Liver (tissue), 9 donors: ENCODE measurements around the gene GPX3. TPM values are rescaled to one million over a fixed set of nuclear protein-coding genes. Genes with fewer than 3 reads are reported as not detected.

Source experiments
- DNase-seq: peaks from one replicate; pipeline ENCODE4 v3.0.0-alpha.2; 2017; ENCODE audit warnings: low spot score
- H3K27ac ChIP-seq, 2 donors: one replicate each; pipeline ENCODE4 v1.7.0; 2013; ENCODE audit warnings: inconsistent platforms in 2 of 2, low read length in 2 of 2, control low read depth in 1 of 2, low read depth in 1 of 2, mild to moderate bottlenecking in 1 of 2
- H3K27me3 ChIP-seq, 4 donors: one replicate each; pipeline versions ENCODE4 v1.6.1 to v1.7.0; 2013; ENCODE audit warnings: low read length in 3 of 4, inconsistent platforms in 1 of 4, mild to moderate bottlenecking in 1 of 4, moderate library complexity in 1 of 4; ENCODE audit not compliant: control insufficient read depth in 4 of 4, insufficient read depth in 4 of 4
- H3K36me3 ChIP-seq, 4 donors: one replicate each; pipeline versions ENCODE4 v1.6.1 to v1.7.0; 2013; ENCODE audit warnings: low read length in 3 of 4, mild to moderate bottlenecking in 3 of 4, low read depth in 1 of 4, moderate library complexity in 1 of 4; ENCODE audit not compliant: control insufficient read depth in 4 of 4, insufficient read depth in 3 of 4
- H3K4me1 ChIP-seq, 4 donors: one replicate each; pipeline versions ENCODE4 v1.6.1 to v1.7.0; 2013; ENCODE audit warnings: low read length in 3 of 4, mild to moderate bottlenecking in 3 of 4, moderate library complexity in 1 of 4; ENCODE audit not compliant: control insufficient read depth in 4 of 4, insufficient read depth in 4 of 4
- H3K4me3 ChIP-seq, 3 donors: one replicate each; pipeline versions ENCODE4 v1.6.1 to v1.7.0; 2013; ENCODE audit warnings: low read length in 3 of 3, control low read depth in 1 of 3, low read depth in 1 of 3, mild to moderate bottlenecking in 1 of 3
- H3K9ac ChIP-seq, 2 donors: one replicate each; pipeline ENCODE4 v1.7.0; 2013; ENCODE audit warnings: low read length in 2 of 2, mild to moderate bottlenecking in 2 of 2, moderate library complexity in 2 of 2, control low read depth in 1 of 2, low read depth in 1 of 2
- H3K9me3 ChIP-seq, 4 donors: one replicate each; pipeline versions ENCODE4 v1.6.1 to v1.7.0; 2013; ENCODE audit warnings: low read length in 3 of 4; ENCODE audit not compliant: control insufficient read depth in 4 of 4
- EGR1 ChIP-seq, 2 donors: IDR thresholded peaks; 2 replicates each; pipeline ENCODE4 v1.6.1; 2016 to 2018; ENCODE audit warnings: antibody characterized with exemption in 2 of 2, low read depth in 2 of 2
- FOXA1 ChIP-seq: IDR thresholded peaks from 2 replicates; pipeline ENCODE4 v1.6.1; 2016; ENCODE audit warnings: antibody characterized with exemption
- FOXA2 ChIP-seq: IDR thresholded peaks from 2 replicates; pipeline ENCODE4 v1.6.1; 2016; ENCODE audit warnings: antibody characterized with exemption
- GABPA ChIP-seq, 2 donors: IDR thresholded peaks in 1 of 2; conservative IDR thresholded peaks in 1 of 2; 2 replicates each; pipeline ENCODE4 v1.6.1; 2016; ENCODE audit warnings: antibody characterized with exemption in 2 of 2, mild to moderate bottlenecking in 1 of 2, moderate library complexity in 1 of 2
- HNF4A ChIP-seq, 2 donors: conservative IDR thresholded peaks; 2 replicates each; pipeline ENCODE4 v1.6.1; 2016; ENCODE audit warnings: antibody characterized with exemption in 2 of 2, mild to moderate bottlenecking in 2 of 2
- HNF4G ChIP-seq: IDR thresholded peaks from 2 replicates; pipeline ENCODE4 v1.6.1; 2016; ENCODE audit warnings: antibody characterized with exemption
- JUND ChIP-seq, 2 donors: IDR thresholded peaks; 2 replicates each; pipeline ENCODE4 v1.6.1; 2016; ENCODE audit warnings: antibody characterized with exemption in 2 of 2
- NR2F2 ChIP-seq: IDR thresholded peaks from 2 replicates; pipeline ENCODE4 v1.6.1; 2016; ENCODE audit warnings: antibody characterized with exemption
- RAD21 ChIP-seq, 2 donors: IDR thresholded peaks; 2 replicates each; pipeline ENCODE4 v1.6.1; 2016; ENCODE audit warnings: antibody characterized with exemption in 2 of 2, mild to moderate bottlenecking in 2 of 2
- RXRA ChIP-seq, 2 donors: IDR thresholded peaks; 2 replicates each; pipeline ENCODE4 v1.6.1; 2017 to 2018; ENCODE audit warnings: antibody characterized with exemption in 2 of 2, mild to moderate bottlenecking in 1 of 2
- SP1 ChIP-seq: IDR thresholded peaks from 2 replicates; pipeline ENCODE4 v1.6.1; 2018; ENCODE audit warnings: antibody characterized with exemption, mild to moderate bottlenecking
- TAF1 ChIP-seq: conservative IDR thresholded peaks from 2 replicates; pipeline ENCODE4 v1.6.1; 2016; ENCODE audit warnings: antibody characterized with exemption, mild to moderate bottlenecking
- WGBS: extraction: QIAGEN DNeasy Blood & Tissue Kit; methylation state at CpG from one replicate; pipeline ENCODE4 v1.1.7; 2013; 5-methylcytosine and 5-hydroxymethylcytosine counted together
- polyA plus RNA-seq, 2 donors: library from polyadenylated mRNA; stranded (reverse) in 1 of 2; unstranded in 1 of 2; fragments of 200-250 nt in 1 of 2; fragments of >200 nt in 1 of 2; fragmentation: Nextera tagmentation in 1 of 2; extraction: Ambion mirVana in 1 of 2; gene quantifications; one replicate each; pipeline versions ENCODE4 v1.2.1 to v1.2.3, GENCODE V29; 2013 to 2015
- total RNA-seq, 2 donors: library from RNA; depleted of rRNA; stranded (reverse); fragments of >200 nt; gene quantifications; one replicate each; pipeline ENCODE4 v1.2.3, GENCODE V29; 2014
- TF ChIP-seq, protein P1 (sequence below): IDR thresholded peaks from 2 replicates; pipeline ENCODE4 v1.6.1; 2016; ENCODE audit warnings: antibody characterized with exemption
- TF ChIP-seq, protein P2 (sequence below): fragments of 150-350 bp; IDR thresholded peaks from 2 replicates; pipeline ENCODE4 v1.5.1; 2017; ENCODE audit warnings: improper control_type of control experiment, low read depth, low read length; ENCODE audit not compliant: missing input control
- TF ChIP-seq, protein P3 (sequence below): IDR thresholded peaks from 2 replicates; pipeline ENCODE4 v1.6.1; 2016; ENCODE audit warnings: antibody characterized with exemption, mild to moderate bottlenecking
- donor health status: healthy.
- donor health status: healthy.
- donor health status: healthy.
- donor health status: healthy.
- donor health status: healthy.

Gene GPX3
- total and polyA plus RNA-seq, 4 donors: 72.9 to 878 (median 237) TPM

DNA sequence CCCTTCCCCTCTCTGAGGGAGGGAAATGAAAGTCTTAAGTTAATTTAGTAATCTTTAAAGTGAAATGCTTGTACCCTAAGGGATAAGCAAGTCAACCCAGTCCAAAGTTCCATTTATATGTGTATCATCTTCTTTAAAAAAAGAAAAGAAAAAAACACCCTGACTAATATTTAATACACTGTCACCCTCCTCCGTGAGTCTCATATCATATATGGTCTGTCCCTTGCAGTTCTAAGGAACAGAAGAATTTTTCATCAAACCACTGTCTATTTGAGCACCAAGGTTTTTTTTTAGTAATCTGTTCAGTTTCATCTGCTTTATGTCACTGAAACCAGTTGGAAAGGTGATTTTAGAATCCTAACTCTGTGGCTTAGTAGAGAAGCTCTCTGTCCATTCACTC is 45.2 kb downstream of the GPX3 start (continued):
- TF ChIP-seq, protein P1, sequence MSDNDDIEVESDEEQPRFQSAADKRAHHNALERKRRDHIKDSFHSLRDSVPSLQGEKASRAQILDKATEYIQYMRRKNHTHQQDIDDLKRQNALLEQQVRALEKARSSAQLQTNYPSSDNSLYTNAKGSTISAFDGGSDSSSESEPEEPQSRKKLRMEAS: no peak
- TF ChIP-seq JUND (IDR thresholded peaks at IDR 0.05) (no peak), HNF4G (no peak), GABPA (IDR thresholded peaks at IDR 0.05 in 1 of 2, conservative IDR thresholded peaks at IDR 0.05 in 1 of 2) (no peak), TAF1 (no peak), FOXA2 (no peak), RAD21 (IDR thresholded peaks at IDR 0.05) (no peak), RXRA (IDR thresholded peaks at IDR 0.05) (no peak), SP1 (no peak), NR2F2 (no peak), FOXA1 (no peak)
- TF ChIP-seq, protein P2, sequence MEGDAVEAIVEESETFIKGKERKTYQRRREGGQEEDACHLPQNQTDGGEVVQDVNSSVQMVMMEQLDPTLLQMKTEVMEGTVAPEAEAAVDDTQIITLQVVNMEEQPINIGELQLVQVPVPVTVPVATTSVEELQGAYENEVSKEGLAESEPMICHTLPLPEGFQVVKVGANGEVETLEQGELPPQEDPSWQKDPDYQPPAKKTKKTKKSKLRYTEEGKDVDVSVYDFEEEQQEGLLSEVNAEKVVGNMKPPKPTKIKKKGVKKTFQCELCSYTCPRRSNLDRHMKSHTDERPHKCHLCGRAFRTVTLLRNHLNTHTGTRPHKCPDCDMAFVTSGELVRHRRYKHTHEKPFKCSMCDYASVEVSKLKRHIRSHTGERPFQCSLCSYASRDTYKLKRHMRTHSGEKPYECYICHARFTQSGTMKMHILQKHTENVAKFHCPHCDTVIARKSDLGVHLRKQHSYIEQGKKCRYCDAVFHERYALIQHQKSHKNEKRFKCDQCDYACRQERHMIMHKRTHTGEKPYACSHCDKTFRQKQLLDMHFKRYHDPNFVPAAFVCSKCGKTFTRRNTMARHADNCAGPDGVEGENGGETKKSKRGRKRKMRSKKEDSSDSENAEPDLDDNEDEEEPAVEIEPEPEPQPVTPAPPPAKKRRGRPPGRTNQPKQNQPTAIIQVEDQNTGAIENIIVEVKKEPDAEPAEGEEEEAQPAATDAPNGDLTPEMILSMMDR: no peak

GRCh38 chr5:151066920-151067319 is 46.5 kb downstream of the GPX3 start:
- peaks cover 0 to 14% (median 13%) of the 10 kb centered on the region in 4 donors for H3K36me3 ChIP-seq

More at GRCh38 chr5:151066920-151067319, 46.5 kb downstream of the GPX3 start:
- Histone ChIP-seq H3K9me3 (no peaks in the 10 kb centered on the region), H3K4me1 (peaks cover 12 to 47% (median 28%) of the 10 kb centered on the region in 4 donors), H3K27ac (no peak overlapping the region), H3K4me3 (no peak overlapping the region), H3K9ac (no peak overlapping the region), H3K27me3 (no peaks in the 10 kb centered on the region)
- no peak for DNase-seq
- TF ChIP-seq, protein P1: no peak
- no peak for TF ChIP-seq EGR1 (IDR thresholded peaks at IDR 0.05; ENCODE audit: low read depth in 2 of 2)
- TF ChIP-seq, protein P2: no peak
- no peak for TF ChIP-seq JUND (IDR thresholded peaks at IDR 0.05)
- TF ChIP-seq, protein P3, sequence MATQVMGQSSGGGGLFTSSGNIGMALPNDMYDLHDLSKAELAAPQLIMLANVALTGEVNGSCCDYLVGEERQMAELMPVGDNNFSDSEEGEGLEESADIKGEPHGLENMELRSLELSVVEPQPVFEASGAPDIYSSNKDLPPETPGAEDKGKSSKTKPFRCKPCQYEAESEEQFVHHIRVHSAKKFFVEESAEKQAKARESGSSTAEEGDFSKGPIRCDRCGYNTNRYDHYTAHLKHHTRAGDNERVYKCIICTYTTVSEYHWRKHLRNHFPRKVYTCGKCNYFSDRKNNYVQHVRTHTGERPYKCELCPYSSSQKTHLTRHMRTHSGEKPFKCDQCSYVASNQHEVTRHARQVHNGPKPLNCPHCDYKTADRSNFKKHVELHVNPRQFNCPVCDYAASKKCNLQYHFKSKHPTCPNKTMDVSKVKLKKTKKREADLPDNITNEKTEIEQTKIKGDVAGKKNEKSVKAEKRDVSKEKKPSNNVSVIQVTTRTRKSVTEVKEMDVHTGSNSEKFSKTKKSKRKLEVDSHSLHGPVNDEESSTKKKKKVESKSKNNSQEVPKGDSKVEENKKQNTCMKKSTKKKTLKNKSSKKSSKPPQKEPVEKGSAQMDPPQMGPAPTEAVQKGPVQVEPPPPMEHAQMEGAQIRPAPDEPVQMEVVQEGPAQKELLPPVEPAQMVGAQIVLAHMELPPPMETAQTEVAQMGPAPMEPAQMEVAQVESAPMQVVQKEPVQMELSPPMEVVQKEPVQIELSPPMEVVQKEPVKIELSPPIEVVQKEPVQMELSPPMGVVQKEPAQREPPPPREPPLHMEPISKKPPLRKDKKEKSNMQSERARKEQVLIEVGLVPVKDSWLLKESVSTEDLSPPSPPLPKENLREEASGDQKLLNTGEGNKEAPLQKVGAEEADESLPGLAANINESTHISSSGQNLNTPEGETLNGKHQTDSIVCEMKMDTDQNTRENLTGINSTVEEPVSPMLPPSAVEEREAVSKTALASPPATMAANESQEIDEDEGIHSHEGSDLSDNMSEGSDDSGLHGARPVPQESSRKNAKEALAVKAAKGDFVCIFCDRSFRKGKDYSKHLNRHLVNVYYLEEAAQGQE: no peak
- TF ChIP-seq RXRA (IDR thresholded peaks at IDR 0.05): no peak
- TF ChIP-seq HNF4A (conservative IDR thresholded peaks at IDR 0.05): no peak
- TF ChIP-seq TAF1: no peak
- 79% methylated on average over 6 of the region's 6 CpGs for WGBS
